ENCODE data around the gene CSNK1E.
A peak's percentile ranks its signal among the peaks of the same experiment; 100 is the strongest.

Gene CSNK1E

DNA sequence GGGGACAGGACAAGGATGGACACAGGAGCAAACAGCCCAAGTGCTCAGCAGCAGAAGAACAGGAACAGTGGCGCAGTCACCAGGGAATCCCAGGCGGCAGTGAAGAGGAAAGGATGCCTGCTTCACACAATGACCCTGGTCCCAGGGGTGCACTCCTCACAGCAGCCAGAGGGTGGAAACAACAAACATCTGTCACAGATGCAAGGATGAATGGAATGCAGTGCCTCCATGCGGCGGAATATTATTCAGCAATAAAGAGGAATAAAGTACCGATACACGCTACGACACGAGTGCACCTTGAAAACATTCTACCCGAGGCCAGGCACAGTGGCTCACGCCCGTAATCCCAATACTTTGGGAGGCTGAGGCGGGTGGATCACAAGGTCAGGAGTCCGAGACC lies 12.7 kb downstream of the CSNK1E start:
- DNase-seq = no peak

DNA sequence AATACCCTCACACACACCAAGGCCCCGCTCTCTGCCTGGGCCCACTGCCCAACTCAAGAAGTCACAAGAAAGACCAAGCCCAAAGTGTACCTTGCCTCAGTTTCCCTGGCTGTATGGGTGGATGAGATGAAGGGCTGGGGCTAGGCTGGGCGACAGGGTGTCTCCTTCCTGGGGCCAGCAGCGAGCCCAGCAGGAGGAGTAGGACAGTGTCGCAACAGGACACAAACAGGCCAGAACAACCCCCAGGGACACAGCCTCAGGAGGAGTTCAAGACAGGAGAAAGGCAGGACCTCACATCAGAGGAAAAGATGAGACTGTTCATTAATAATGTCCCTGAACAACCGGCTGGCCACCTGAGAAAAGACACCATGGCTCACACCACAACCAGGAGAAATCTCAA lies 13.3 kb downstream of the CSNK1E start:
- DNase-seq = no peak

DNA sequence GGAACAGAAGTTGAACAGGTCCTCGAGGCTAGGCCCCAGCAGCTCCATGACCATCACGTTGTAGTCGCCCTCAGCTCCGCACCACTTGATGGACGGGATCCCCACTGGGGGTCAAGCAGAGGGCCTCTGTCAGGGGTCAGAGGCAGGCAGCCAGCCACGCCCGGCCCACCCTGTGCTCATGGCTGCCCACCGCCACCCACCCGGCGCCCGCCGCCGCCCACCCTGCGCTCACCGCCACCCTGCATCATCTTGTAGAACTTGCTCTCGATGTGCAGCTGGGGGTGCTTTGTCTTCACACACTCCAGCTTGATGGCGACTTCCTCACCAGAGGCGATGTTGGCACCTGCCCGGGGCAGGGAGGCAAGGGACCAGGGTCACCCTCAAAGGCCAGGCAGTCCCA lies 14.3 kb downstream of the CSNK1E start:
- no peak for DNase-seq

DNA sequence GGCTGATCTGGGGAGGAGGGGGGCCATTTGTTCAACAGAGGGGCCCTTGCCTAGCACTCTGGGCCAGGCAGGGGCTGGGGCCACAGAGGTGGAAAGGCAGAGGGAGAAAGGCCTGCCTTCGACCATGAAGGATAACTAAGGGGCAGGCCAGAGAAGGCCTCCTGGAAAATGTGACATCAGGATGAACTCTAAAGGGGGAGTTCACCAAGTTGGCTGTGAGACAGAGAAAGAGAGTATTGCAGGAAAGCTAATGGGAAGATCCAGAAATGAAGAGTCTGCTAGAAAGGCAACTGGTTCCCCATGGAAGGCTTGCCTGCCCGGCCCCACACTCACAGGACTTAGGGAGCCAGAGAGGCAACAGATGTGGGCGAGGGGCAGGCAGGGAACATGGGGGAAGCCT lies 16.3 kb downstream of the CSNK1E start:
- no peak for DNase-seq

DNA sequence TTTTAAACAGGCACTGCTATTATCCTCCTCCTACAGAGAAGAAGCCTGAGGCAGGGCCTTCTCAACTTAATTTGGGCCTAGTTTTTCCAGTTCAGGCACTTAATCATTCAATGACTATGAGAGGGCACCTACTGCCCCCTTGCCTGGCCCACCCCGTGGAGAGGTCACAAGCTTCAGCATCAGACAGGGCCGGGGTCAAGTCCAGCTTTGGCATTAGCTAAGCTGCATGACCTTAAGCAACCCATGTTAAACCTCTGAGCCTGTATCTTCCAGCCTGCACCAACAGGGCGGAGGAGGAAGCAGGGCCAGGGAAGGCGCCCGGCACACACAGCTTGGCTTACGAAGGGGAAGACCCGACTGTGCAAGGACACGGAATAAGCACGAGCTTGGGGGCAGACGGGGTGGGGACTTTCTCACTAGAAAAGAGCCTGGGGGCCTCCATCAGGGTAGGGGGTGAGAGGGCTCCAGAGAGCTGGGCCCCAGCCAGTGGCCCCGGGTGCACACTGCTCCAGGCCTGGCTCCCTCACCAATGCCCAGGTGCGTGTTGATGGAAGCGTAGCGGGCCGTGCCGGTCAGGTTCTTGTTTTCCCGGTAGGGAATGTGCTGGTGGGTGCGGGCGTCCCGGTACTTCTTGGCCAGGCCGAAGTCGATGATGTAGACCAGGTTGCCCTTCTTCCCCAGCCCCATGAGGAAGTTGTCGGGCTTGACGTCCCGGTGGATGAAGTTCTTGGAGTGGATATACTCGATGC lies 16.9 kb downstream of the CSNK1E start:
- DNase-seq = no peak

DNA sequence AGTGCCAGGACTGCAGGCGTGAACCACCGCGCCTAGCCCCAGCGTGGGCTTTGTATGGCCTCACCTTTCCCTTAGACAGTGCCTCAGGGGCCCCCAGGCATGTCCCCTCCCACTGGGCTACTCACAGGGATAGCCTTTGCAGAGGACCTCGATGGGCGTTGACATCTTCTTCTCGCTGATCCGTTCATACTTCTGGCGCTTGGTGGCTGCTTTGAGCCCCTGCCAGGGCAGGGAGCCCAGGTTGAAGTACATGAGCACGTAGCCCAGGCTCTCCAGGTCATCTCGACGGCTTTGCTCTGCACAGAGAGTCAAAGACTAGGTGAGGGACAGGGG lies 17.5 kb downstream of the CSNK1E start:
- DNase-seq = no peak

DNA sequence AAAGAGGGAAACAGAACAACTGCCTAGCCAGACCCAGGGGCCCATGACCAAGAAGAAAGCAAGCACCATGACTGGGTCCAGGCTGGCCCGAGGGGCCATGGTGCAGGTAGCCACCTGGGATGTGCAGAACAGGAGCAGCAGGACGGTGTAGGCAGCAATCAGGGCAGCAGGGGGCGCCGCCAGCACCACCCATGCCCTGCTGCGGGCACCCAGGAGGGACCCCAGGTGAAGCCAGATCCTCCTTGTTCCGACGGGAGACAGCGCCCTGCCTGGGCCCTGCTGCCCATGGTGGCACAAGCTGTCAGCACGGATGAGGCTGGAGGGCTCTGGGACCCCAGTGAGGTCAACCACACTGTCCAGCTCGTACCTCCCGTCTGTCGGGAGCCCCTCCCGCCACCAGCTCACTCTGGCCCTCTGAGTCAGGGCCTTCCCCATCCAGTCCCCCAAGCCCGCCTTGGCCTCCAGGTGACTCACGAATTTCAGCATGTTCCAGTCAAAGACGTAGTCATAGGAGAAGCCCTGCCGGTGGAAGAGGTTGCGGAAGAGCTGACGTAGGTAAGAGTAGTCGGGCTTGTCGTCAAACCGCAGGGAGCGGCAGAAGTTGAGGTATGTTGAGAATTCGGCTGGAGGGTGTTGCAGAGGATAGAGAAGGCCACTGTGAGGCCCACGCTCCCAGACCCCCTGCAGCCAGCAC lies 18.8 kb downstream of the CSNK1E start:
- DNase-seq = no peak

DNA sequence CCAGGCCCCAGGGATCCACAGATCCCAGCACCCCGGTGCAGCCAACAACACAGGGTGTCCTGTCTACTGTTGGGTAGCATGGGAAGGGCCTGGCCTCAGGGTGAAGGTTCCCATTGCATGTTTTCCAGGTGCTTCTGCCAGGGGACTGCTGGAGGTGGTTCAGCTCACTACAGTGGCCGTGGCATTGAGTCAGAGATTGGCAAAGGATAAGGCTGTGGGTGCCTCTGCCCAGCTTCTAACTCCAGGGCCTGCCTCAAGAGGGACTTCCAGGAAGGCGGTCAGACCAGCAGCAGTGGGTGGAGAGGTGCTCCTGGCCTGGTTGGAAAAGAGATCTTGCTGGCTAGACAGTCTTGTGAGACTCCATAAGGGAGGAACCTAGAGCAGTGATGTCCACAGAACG lies 20.9 kb downstream of the CSNK1E start:
- no peak for DNase-seq

DNA sequence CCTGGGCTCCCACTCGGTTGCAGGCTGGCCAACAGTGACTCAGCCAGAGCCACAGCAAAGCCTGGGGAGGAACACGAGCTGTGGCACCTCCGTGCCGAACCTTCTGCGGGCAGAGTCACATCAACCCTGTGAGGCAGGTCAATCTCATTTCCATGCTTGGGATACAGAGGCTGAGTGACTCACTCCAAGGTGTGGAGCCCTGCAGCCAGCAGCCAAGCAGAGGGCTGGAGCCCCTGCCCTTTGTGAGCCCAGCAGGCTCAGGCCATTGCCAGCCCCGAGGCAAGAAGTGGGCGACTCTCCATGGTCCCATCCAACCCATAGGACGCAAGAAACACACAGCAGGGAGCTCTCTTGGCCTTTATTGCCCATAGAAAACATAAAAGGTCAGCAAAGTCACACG lies 21.4 kb downstream of the CSNK1E start:
- DNase-seq = no peak

DNA sequence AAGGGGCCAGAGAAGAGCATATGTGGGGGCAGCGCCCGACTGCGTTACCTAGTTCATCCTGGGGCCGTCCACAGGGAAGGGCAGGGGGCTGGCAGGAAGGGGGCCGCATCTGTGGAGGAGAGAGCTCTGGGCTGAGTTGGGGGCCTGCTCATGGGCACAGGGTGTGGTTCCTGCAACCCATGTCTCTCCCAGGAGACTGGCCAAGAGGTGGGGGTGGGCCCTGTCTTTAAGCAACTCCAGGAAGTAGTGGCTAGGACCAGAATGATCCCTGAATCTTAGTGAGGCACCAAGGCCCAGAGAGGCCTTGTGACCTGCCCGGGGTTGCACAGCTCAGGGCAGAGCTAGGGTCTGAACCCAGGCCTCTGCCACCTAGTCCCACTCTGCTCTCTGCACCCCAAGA lies 21.9 kb downstream of the CSNK1E start:
- DNase-seq = no peak

DNA sequence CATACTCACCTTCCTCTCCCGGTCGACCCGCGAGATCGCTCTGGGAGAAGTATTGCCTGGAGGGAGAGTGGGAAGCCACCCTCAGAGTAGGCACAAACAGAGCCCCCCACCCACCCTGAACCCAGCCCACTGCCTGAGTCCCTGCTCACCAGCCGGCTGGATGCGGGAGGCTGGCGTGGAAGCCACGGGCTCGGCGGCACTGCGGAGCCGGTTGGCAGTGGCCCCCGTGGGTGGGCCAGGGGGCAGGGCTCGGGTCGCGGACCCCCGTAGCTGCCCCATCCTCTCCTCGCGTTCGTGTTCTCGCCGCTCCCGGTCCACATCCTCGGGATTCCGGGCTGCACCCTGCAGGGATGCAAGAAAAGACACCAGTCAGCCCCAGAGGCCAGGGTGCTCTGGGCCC lies 23.0 kb downstream of the CSNK1E start:
- DNase-seq = no peak

DNA sequence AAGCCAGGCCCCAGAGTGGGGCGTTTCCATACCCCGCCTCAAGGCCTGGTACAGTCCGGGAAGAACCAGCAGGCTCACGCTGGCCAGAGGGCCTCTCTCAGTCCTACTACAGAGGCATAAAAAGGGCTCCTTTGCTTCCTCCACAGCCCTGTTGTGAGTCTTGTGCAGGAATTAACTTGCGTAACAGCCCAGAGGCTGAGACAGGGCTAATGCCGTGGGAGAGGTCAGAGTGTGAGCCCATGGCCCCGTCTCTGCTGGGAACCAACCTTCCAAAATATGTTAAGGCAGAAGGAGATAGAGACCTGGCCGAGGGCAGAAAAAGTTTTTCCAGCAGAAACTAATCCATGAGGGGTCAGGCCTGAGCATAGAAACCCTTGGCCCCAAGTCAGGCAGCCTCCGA lies 24.5 kb downstream of the CSNK1E start:
- no peak for DNase-seq

DNA sequence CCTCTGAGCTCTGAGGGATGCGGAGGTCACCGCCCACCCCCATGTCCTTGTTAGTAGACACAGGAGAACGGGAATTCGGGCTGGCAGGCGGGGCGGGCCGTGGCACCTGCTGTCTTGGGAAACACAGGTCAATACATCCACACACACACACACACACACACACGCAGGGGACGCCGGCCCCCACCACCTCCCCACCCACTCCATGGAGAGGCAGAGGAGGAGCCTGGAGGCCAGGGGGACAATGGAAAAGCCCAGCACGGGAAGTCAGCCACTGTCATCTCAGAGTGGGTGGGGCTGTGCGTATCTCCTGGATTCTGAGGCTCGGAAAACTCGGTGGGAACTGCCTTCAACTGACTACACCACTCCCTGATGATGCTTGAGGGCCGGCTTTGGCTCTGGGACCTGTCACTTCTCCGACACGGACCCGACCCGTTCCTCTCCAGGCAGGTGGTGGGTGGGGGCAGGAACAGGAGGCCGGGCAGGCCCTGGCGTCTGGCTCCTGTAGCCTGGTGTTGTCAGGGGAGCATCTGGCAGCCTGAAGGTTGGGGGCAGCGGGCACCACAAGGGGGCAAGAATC lies 25.9 kb downstream of the CSNK1E start:
- no peak for DNase-seq

DNA sequence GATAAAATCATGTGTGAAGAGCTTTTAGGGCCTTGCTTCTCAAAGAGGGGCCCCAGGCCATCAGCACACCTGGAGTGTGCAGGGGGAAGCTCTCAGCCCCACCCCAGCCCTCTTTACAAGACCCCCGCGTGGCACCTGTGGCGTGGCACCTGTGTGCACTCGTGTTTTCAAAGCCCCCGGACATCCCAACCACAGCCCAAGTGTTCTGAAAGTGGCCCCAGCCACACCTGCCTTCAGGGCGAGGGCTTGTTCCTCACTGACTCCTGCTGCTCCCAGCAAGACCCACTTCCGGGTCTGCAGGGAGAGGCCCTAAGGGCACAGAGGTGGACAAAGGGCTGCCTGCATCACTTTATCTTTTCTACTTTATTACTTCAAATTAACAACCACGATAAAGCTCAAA lies 26.9 kb downstream of the CSNK1E start:
- DNase-seq = no peak

DNA sequence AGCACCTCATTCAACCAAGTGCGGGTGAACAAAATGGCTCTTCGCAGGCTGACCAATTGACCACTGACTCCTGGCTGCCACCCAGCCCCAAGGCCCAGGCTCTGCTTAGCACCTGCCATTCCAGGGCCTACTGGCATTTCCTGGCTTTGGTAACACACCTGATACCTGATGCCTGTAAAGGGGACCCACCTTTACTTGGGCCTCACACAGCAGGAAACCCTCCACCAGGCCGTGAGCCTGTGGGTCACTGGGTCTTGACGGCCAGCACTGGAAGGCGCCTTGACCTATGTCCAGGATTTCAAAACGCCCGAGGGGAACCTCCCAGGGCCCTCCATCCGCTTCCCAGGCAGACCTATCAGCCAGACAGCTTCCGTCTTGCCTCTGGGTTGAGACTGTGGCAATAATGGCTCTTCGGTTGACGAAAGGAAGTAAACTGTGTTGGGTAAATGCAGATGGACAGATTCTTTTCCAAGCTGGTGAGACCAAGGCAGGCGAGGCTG lies 27.6 kb downstream of the CSNK1E start:
- DNase-seq = no peak

DNA sequence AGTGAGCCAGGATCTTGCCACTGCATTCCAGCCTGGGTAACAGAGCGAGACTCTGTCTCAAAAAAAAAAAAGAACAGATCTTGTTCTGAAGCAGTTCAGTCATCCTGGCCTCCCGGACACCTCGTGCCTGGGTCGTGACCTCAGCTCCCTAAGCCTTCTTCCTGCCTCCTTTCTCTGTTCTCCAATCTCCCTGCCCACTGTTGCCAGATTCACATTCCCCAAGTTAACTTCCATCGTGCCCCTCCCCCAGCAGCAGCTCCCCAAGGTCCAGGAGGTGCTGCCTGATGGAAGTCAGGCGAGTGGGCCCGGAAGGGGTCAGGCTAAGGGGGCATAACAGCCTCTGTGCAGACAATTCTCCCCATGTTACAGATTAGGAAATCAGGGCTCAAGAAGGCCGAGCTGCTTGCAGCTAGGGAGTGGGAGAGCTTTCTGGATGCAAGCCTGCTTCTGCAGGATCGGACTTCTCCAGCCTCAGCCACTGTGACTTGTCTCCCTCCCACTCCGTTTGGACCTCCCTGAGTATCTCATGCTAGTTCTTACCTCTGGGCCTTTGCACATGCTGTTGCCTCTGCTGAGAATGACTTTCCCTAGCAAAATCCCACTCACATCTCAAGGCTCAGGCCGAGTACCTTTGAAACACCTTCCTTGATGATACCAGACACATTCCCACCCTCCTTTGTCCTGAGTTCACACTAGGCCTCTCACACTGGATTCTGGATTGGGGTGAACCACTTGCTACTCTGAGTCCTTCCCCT lies 30.1 kb downstream of the CSNK1E start:
- DNase-seq = no peak

DNA sequence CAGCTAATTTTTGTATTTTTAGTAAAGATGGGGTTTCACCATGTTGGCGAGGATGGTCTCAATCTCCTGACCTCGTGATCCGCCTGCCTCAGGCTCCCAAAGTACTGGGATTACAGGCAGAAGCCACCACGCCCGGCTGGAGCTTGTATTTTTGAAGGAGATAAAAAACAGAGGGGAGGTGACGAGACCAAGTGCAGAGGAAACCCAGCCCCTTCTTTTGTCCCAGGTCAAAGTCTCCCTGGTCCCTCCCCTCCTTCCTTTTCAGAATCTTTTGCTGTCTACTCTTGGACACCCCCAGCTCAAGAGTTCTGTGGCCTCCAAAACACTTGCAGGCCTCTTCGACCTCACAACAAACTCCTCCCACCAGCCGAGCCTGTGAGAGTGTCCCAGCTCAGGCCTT lies 32.2 kb downstream of the CSNK1E start:
- DNase-seq = no peak

DNA sequence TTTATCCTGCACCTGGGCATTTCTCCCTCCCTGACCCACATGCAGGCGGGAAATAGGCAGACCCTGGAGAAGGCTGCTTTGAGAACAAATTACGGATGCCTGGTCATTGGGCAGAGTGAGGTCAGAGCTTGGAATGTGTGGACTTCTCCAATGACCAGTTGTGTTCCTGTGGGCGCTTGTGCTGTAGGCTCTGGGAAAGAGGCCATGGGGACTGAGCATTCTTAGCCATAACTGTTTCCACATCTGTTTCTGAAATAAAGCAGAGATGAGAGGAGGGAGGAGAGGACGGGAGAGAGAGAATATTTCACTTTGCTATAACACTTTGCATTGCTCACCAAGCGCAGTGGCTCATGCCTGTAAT lies 33.2 kb downstream of the CSNK1E start:
- no peak for DNase-seq

DNA sequence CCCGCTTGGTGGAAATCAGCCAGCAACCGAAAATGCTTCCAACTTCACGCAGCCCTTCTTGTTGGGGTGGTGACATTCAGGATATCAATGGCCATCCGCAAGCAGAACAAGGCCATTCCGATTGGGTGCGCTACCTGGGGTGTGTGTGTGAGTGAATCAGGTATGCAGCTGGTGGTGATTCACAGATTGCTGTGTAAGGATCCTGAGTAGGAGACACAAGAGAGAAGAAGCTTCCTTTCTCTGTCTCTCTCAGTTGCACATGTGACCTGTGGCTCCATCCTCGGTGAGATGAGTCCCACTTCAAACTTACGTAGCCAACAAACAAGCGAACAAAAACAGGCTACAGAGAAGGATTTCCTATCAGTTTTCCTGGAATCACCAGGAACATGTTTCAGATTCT lies 34.8 kb downstream of the CSNK1E start:
- DNase-seq = no peak

DNA sequence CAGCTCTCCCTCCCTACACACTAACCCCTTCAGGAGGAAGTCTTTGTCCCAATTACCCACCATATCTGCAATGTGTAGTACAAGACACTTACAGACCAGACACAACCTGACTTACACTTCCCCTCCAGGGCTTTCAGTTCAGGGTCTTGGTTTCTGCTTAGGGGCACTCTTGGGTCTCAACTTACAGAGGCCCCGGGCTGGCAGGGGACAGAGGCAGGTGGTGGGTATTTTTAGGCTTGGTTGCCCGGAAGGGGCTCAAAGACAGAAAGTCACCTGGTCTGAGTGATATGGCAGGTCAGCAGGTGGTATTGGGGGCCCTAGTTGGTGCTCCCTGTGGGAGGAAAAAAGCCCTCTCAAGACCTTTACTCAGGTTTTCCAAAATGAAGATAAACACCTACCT lies 41.1 kb downstream of the CSNK1E start:
- no peak for DNase-seq

DNA sequence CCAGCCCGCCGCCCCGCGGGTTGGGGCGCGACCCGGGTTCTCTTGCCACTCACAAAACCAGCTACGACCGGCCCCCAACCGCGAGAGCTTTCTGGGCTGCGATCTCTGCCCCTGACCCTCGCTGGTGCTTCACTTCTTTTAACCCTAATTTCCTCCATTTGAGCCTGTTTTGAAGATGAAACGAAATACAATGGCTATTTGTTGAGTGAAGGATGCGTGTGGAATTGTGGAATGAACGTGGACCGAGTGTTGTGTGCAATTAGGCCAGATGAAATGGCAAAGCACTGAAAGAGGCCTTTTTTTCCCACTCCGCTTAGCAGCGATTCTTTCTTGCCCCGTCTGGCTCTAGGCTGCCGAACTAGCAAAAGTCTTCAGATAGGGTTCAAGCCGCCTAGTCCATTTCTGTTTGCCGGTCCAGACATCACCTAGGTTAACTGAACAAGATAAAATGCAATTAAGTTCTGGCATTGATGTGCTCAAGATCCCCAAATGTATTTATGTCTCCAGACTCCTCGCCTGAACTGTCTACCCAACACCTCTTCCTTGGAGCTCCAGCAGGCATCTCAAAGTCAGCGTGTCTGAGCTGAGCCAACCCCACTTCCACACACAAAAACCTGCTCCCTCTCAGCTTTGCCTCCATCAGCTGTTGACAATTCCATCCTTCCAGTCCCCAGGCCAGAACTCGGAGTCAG lies 44.0 kb downstream of the CSNK1E start:
- DNase-seq = peak; percentile 20

DNA sequence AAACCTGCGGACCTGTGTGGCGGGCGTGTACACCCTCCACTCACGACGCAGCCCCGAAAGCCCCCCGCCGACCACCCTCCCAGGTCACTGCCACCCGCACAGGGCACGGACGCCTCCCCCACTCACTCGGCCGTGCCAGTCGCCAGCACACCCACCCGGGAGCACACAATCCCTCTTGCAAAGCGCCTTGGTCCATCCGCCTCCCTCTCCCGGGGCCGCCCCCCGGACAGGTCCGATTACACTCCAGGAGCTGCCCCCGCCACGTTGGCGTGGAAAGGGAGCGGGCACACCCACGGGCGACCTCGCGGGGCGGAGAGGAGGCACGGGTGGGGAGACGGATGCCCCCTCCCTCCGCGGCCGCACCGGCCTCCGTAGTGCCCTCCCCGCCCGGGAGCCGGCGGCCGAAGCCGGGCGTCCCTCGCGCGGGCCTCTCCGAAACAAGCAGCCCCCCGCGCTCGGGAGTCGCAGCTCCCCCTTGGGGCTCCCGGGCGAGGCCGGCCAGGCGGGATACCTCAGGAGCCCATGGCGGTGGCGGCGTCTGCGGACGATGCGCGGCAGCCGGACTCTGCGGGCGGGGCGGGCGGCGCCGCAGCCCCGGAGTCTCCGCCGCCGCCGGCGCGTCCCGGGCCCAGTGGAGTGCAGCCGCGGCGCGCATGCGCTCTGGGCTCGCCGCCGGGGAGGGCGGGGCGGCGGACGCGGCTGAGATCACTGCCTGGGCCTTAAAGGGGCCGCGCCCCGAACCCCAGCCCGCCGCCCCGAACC lies 44.7 kb downstream of the CSNK1E start, which contains the start of gene TMEM184B:
Gene TMEM184B (minus strand): TSS at position 638 of the 762 bp plus-strand sequence. CDS start 25,049 bp downstream, outside the sequence.
- peak; percentile 60 for DNase-seq
